B cell (primary cell): Measurements from ENCODE around the gene ESPN. TPM values are rescaled to one million over a fixed set of nuclear protein-coding genes. Genes with fewer than 3 reads are reported as not detected.
A peak's percentile ranks its signal among the peaks of the same experiment; 100 is the strongest.

ENCODE experiments used
- ATAC-seq: fragments of 200-7000 bp; cut with Tn5 transposase; one replicate; pipeline ENCODE4 v1.10.0; 2021; ENCODE audit warnings: low read depth, mild to moderate bottlenecking, moderate number of reproducible peaks, moderate library complexity
- CTCF ChIA-PET: fragments of 350-600 bp; sonication (Branson Sonifier 250); formaldehyde crosslinking; loops from one replicate; lab custom pipeline; 2021; ENCODE audit warnings: antibody characterized with exemption, inconsistent platforms; lab: Charles Lee
- POLR2A ChIA-PET: fragments of 350-600 bp; sonication (Branson Sonifier 250); formaldehyde crosslinking; loops from one replicate; lab custom pipeline; 2021; ENCODE audit warnings: antibody characterized with exemption; lab: Charles Lee
- DNase-seq: peaks from one replicate; pipeline ENCODE4 v3.0.0; 2013
- H2AFZ ChIP-seq: 2 replicates; pipeline ENCODE4 v1.6.1; 2012; ENCODE audit warnings: mild to moderate bottlenecking, low read depth, low read length; ENCODE audit not compliant: insufficient read depth, poor library complexity, severe bottlenecking
- H3K27ac ChIP-seq, 2 donors: 1 replicate in 1 of 2; 2 replicates in 1 of 2; pipeline ENCODE4 v1.5.1; 2012 to 2013; ENCODE audit warnings: low read length in 2 of 2, mild to moderate bottlenecking in 2 of 2, moderate library complexity in 1 of 2
- H3K27me3 ChIP-seq, 4 experiments: fragments of 200-600 bp in 1 of 4; sonication (generic) in 1 of 4; replicated peaks in 1 of 4; 1 replicate in 2 of 4; 2 replicates in 2 of 4; pipeline versions ENCODE4 v1.6.1 to v1.7.0; 2013 to 2016; ENCODE audit warnings: low read length in 3 of 4, mild to moderate bottlenecking in 2 of 4, mixed read lengths in 1 of 4, moderate library complexity in 1 of 4; ENCODE audit not compliant: insufficient read depth in 4 of 4, control insufficient read depth in 3 of 4; ENCODE audit errors: control extremely low read depth in 1 of 4
- H3K36me3 ChIP-seq, 2 experiments: replicated peaks in 1 of 2; 1 replicate in 1 of 2; 2 replicates in 1 of 2; pipeline versions ENCODE4 v1.6.1 to v1.7.1; 2013; ENCODE audit warnings: low read length in 1 of 2; ENCODE audit not compliant: insufficient read depth in 2 of 2, control insufficient read depth in 1 of 2; ENCODE audit errors: control extremely low read depth in 1 of 2, extremely low read depth in 1 of 2
- H3K4me1 ChIP-seq, 2 donors: fragments of 200-600 bp in 1 of 2; sonication (generic) in 1 of 2; 1 replicate in 1 of 2; 2 replicates in 1 of 2; pipeline versions ENCODE4 v1.5.1 to v1.6.1; 2013 to 2017; ENCODE audit warnings: low read length in 2 of 2; ENCODE audit not compliant: control insufficient read depth in 2 of 2, insufficient read depth in 2 of 2
- H3K4me2 ChIP-seq: replicated peaks from 2 replicates; pipeline ENCODE3; 2012; ENCODE audit warnings: mild to moderate bottlenecking, low read depth, low read length; ENCODE audit not compliant: poor library complexity, severe bottlenecking
- H3K4me3 ChIP-seq, 5 experiments: fragments of 200-600 bp in 1 of 5; sonication (generic) in 1 of 5; 1 replicate in 3 of 5; 2 replicates in 2 of 5; pipeline versions ENCODE4 v1.5.1 to v1.7.0; 2011 to 2016; ENCODE audit warnings: low read length in 4 of 5, mild to moderate bottlenecking in 4 of 5, low read depth in 2 of 5, control low read depth in 1 of 5, moderate library complexity in 1 of 5; ENCODE audit not compliant: insufficient read depth in 1 of 5; ENCODE audit errors: control extremely low read depth in 1 of 5, extremely low read depth in 1 of 5
- H3K79me2 ChIP-seq: fragments of 200-600 bp; sonication (generic); one replicate; pipeline ENCODE4 v1.6.0; 2016; ENCODE audit warnings: low read length; ENCODE audit not compliant: control insufficient read depth, insufficient read depth
- H3K9ac ChIP-seq: fragments of 200-600 bp; sonication (generic); 2 replicates; pipeline ENCODE4 v1.6.1; 2017; ENCODE audit warnings: mild to moderate bottlenecking, low read length, moderate library complexity
- H3K9me3 ChIP-seq, 3 donors: one replicate each; pipeline versions ENCODE4 v1.6.1 to v1.7.1; 2013; ENCODE audit warnings: low read length in 2 of 3; ENCODE audit not compliant: control insufficient read depth in 2 of 3, insufficient read depth in 1 of 3; ENCODE audit errors: control extremely low read depth in 1 of 3
- H4K20me1 ChIP-seq: 2 replicates; pipeline ENCODE4 v1.6.0; 2012; ENCODE audit warnings: mild to moderate bottlenecking, low read length; ENCODE audit not compliant: insufficient read depth, control insufficient read depth, poor library complexity, severe bottlenecking
- H3K27ac Mint-ChIP-seq: one replicate; pipeline ENCODE4 v1.8.0; 2021; ENCODE audit warnings: mixed read lengths
- H3K27me3 Mint-ChIP-seq: one replicate; pipeline ENCODE4 v1.8.0; 2021; ENCODE audit warnings: mixed read lengths
- H3K4me1 Mint-ChIP-seq: one replicate; pipeline ENCODE4 v1.8.0; 2021; ENCODE audit warnings: mixed read lengths
- H3K4me3 Mint-ChIP-seq: one replicate; pipeline ENCODE4 v1.8.0; 2021; ENCODE audit warnings: mixed read lengths
- H3K9me3 Mint-ChIP-seq: one replicate; pipeline ENCODE4 v1.8.0; 2022; ENCODE audit warnings: mixed read lengths; ENCODE audit not compliant: insufficient read depth
- EZH2 ChIP-seq: IDR thresholded peaks from 2 replicates; pipeline ENCODE4 v1.6.1; 2012; ENCODE audit warnings: borderline replicate concordance, low read depth, mild to moderate bottlenecking, moderate library complexity, low read length; ENCODE audit not compliant: insufficient read depth, poor library complexity, severe bottlenecking
- WGBS: methylation state at CpG from one replicate; pipeline ENCODE4 v1.1.5; 2013; ENCODE audit warnings: missing lambda C conversion rate; ENCODE audit not compliant: insufficient coverage; 5-methylcytosine and 5-hydroxymethylcytosine counted together
- intact Hi-C: fragments of 100-400 bp; cut with micrococcal nuclease; formaldehyde crosslinking; loops from one replicate; pipeline ENCODE4 v1.10.0; 2022
- polyA plus RNA-seq: library from polyadenylated mRNA; depleted of rRNA; stranded (reverse); fragments of >200 nt; gene quantifications from 2 replicates; pipeline ENCODE4 v1.2.3, GENCODE V29; 2012
- total RNA-seq, 2 donors: library from RNA; stranded (reverse); fragments of 120-200 nt in 1 of 2; gene quantifications; 1 replicate in 1 of 2; 2 replicates in 1 of 2; pipeline versions ENCODE4 v1.2.3 to v1.2.4, GENCODE V29; 2013 to 2022
- TF ChIP-seq, protein P1 (sequence below): fragments of 200-600 bp; IDR thresholded peaks from one replicate; pipeline ENCODE4 v1.8.0; 2022; ENCODE audit warnings: antibody characterized with exemption, mild to moderate bottlenecking

ESPN gene
- total and polyA plus RNA-seq, 2 donors (not counting 1 experiment from before 2014, with no cell fraction given), result 0.19 to 0.25 TPM

DNA sequence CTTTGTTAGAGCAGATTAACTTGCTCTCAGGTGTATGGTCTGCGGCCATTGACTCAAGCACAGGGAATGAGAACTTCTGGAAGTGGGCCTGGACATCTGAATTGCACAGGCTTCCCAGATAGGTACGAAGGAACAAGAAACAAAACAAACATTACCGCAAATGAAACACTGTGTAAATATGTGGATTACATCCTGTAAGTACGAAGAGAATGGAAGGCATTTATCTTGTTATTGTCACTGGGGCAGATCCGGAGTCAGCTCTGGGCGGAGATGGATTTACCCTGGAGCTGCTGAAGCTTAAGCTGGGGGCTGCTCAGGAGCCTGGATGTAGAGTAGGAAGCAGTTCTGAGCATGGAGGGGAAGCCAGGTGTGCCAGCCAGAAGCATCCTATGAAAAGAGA is 11.7 kb upstream of the ESPN start:
- peaks cover 0 to 37% (median 8%) of the 10 kb centered on the region in 4 experiments for H3K27me3 ChIP-seq
- Mint-ChIP-seq H3K4me3 (no peak overlapping the region), H3K9me3 (no peaks in the 10 kb centered on the region), H3K27ac (no peak overlapping the region), H3K27me3 (peaks cover 49% of the 10 kb centered on the region), H3K4me1 (peaks cover 2% of the 10 kb centered on the region)
- CTCF ChIA-PET, result interaction anchor here (1.1 to 2.2 kb wide), 4 partner anchors 8 to 67 kb away, joined by 3 to 7 read pairs (median 6); no protein-coding TSS in a partner anchor
- no peak for ATAC-seq
- no peaks in the 10 kb centered on the region for H3K36me3 ChIP-seq
- no peaks in the 10 kb centered on the region for H3K79me2 ChIP-seq
- no peak overlapping the region for H3K27ac ChIP-seq
- WGBS, result no CpG with 5 or more reads among the region's 6 CpGs
- H4K20me1 ChIP-seq, result no peaks in the 10 kb centered on the region
- TF ChIP-seq, protein P1, sequence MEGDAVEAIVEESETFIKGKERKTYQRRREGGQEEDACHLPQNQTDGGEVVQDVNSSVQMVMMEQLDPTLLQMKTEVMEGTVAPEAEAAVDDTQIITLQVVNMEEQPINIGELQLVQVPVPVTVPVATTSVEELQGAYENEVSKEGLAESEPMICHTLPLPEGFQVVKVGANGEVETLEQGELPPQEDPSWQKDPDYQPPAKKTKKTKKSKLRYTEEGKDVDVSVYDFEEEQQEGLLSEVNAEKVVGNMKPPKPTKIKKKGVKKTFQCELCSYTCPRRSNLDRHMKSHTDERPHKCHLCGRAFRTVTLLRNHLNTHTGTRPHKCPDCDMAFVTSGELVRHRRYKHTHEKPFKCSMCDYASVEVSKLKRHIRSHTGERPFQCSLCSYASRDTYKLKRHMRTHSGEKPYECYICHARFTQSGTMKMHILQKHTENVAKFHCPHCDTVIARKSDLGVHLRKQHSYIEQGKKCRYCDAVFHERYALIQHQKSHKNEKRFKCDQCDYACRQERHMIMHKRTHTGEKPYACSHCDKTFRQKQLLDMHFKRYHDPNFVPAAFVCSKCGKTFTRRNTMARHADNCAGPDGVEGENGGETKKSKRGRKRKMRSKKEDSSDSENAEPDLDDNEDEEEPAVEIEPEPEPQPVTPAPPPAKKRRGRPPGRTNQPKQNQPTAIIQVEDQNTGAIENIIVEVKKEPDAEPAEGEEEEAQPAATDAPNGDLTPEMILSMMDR, result no peak
- no peak for TF ChIP-seq EZH2
- H3K4me1 ChIP-seq, result peaks cover 4% of the 10 kb centered on the region in 2 donors
- no peak for DNase-seq
- POLR2A ChIA-PET, result no interaction called here
- no peaks in the 10 kb centered on the region for H3K9me3 ChIP-seq
- no peak overlapping the region for H2AFZ ChIP-seq
- H3K9ac ChIP-seq, result no peak overlapping the region
- H3K4me2 ChIP-seq, result no peak overlapping the region
- intact Hi-C loops, result no loop called here
- no peak overlapping the region for H3K4me3 ChIP-seq

DNA sequence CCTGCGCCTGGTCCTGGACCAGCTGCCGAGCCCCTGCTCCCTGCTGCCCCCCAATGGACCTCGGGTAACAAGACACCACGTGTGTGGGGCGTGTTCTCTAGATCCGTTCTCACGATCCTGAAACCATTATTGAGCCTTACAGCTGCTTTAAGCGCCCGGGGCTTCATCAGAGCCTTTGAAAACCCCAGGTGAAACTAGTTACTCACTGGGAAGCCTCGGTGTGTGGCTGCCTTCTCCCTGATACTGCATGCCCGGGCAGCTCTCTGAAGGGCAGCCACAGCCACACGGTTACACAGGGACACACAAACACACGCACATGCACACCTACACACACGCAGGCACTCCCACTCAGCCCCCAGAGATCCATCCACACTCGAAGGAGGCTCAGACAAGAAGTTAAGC is 10.1 kb upstream of the ESPN start:
- Histone ChIP-seq H3K4me1 (peaks cover 4 to 9% of the 10 kb centered on the region in 2 donors), H3K9me3 (no peaks in the 10 kb centered on the region), H3K36me3 (no peaks in the 10 kb centered on the region), H2AFZ (no peak overlapping the region), H3K9ac (no peak overlapping the region), H3K4me2 (peak overlapping the region; percentile 8), H3K4me3 (no peak overlapping the region), H3K79me2 (no peaks in the 10 kb centered on the region), H4K20me1 (no peaks in the 10 kb centered on the region), H3K27ac (no peak overlapping the region), H3K27me3 (peaks cover 0 to 45% (median 15%) of the 10 kb centered on the region in 4 experiments)
- 8% methylated on average over 15 of the region's 15 CpGs for WGBS
- H3K27me3 Mint-ChIP-seq, result peaks cover 48% of the 10 kb centered on the region
- CTCF ChIA-PET, result interaction anchor here (1.0 to 2.2 kb wide), 4 partner anchors 9 to 231 kb away, joined by 3 to 7 read pairs (median 4); no protein-coding TSS in a partner anchor
- no peak overlapping the region for H3K27ac Mint-ChIP-seq
- no peak for TF ChIP-seq EZH2
- TF ChIP-seq, protein P1, result peak; percentile 37
- DNase-seq, result no peak
- POLR2A ChIA-PET, result no interaction called here
- ATAC-seq, result no peak
- intact Hi-C loops, result no loop called here
- no peaks in the 10 kb centered on the region for H3K9me3 Mint-ChIP-seq
- H3K4me1 Mint-ChIP-seq, result peaks cover 4% of the 10 kb centered on the region
- no peak overlapping the region for H3K4me3 Mint-ChIP-seq
